GM18861 (cell line): Measurements from ENCODE around the gene MORN1.

ENCODE experiments used
- ATAC-seq: cut with Tn5 transposase; IDR thresholded peaks from one replicate; pipeline ENCODE4 v1.9.1; 2021; ENCODE audit not compliant: unreplicated experiment

The MORN1 gene

DNA sequence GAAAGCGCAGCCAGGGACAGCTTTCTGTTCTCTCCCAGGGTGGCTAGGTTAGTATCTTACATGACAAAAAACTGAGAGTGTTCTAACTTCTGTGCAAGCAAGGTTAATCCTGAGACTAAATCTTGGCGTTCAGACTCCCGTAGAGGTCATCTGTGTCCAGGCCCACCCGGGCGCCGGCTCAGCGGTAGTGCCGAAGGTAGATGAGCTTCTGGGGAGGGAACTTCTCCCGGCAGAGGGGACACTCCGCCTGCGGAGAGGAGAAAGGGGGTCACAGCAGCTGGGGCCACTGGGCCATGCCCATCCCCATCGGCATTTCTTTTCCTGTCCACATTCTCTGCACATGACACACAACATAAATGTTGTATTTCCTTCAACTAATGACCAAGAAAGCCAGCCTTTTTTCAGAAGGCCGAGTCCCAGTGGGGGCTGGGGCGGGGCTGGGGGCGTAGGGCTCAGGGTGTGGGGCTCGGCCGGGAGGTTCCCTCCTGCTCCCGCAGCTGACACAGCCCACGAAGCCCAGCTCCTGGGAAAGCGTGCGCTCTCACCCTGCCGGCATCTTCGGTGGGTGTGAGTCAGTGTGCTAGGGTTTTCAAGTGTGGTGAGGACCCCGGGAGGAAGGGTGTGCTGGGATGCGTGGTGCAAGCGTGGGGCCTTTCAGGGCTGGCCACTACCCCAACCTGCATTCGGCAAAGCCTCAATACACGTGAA is 14.4 kb upstream of the MORN1 start:
- no peak for ATAC-seq

DNA sequence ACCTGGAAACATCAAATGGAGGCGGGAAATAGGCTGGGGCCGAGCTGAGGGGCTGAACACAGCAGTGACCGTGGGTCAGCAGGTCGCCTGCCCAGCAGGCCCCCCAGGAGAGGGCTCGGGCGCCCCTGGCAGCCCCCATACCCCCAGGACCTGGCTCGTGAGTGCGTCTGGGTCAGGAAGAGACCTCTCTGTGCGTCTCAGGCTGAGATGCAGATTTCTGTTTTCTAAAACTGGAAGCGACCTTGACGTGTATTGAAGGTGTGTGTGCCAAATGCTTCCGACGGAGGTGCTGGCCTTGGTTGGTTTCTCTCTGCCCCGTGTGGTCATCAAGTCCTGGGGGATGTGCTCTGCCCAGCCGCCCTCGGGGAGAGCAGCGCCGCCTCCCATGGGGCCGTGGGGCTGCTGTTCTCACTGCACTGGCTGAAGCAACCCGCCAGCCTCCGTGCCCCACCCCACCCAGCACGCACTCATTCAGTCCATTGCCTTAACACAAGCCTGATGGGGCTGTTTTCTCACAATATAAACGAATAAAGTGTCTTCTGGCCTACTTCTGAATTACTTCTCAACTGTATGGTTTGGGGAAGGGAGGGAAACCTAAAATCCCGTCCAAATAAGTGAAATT is 13.6 kb upstream of the MORN1 start:
- ATAC-seq = no peak

DNA sequence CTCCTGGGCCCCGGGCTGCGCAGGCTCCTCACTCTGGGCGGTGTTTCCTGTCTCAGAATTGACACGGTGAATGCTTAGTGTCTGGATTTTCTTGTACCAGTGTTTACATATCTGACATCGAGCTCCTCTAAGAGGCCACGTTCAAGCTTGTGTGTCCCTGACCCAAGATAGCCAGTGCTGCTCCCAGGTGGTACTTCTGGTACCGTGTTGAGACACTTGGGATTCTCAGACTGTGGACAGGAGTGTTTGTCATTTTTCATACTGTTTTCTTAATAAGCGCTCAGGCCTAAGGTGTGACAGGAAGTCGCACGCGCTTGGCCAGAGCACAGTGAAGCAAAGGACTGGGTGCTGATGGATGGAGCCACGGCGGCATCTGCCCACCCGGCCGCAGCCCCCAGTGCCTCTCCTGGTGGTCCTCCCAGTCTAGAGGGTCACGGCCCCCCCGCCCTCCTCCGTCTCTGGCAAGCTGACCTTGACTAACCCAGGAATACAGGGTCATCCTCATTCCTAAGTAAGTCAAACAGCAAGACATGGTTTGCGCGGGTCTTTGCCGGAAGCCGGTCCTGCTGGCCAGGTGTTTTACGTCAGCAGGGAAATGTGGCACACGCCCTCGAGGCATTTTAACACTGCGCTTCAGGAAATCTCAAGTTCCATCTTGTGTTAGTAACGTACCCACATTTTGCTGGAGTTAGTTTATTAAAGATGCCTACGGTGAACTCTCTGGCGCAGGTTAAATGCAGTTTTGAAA is 13.0 kb upstream of the MORN1 start:
- ATAC-seq = no peak

- no peak for ATAC-seq
Observed at GRCh38 chr1:2403273-2403672, 11.9 kb upstream of the MORN1 start.

DNA sequence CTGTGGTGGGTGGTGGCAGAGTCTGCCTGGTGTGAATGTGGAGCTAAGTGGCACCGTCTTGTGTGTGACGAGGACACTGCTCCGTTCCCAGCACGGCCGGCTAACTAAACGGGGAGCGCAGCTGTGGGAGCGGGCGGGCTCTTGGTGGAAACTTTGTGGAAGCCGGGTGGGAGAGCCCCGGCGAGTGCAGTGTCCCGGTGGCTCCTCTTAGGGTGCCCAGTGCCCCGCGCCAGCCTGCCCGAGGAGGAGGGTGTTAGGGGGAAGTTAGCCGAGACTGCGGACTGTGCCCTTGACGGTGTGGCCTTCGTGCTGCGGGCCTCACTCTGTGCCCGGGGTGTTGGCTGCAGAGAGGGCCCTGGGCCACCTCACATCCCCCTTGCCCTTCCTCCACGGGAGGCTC is 11.1 kb upstream of the MORN1 start:
- no peak for ATAC-seq

- ATAC-seq = no peak
Observed at GRCh38 chr1:2400950-2401649, 9.7 kb upstream of the MORN1 start.

- no peak for ATAC-seq
Observed at GRCh38 chr1:2400576-2400909, 9.2 kb upstream of the MORN1 start.

GRCh38 chr1:2399890-2400575 is 8.7 kb upstream of the MORN1 start:
- no peak for ATAC-seq

DNA sequence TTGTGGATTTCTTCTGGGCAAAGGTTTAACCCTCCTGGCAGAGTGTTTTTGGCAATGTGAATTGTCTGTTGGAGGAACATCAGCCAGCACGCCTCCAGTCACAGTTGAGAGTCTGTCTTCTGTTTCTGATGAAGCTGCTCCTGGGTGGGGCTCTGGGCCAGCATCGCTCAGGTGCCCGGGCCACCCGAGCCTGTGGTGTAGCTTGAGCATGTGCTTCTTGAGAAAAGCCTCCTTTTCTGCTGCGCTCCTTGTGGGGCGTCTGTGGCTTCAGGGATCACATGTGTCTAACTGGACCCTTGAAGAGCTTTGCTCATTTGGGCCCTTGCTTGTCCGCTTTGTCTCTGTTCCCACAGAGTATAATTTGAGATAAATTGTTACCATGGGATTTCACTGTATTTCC is 7.5 kb upstream of the MORN1 start:
- no peak for ATAC-seq

GRCh38 chr1:2397007-2397679 is 5.8 kb upstream of the MORN1 start:
- ATAC-seq = no peak

DNA sequence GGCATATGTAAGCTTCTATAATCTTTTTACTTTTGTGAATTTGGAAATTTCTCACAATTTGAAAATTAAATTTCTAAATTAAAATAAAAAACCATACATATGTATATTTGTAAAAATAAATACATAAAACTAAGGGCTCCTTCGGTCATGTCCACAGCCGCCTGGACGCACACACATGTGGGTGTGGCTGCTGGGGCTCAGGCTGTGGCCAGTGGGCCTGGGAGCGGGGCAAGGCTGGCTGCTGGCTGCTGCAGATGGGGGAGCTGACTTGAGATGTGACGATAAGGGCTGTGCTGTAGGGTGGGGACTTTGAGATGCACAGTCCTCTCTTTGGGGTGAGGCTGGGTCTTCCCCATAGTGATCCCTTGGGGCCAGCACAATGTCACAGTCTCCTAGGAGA is 5.1 kb upstream of the MORN1 start:
- no peak for ATAC-seq

DNA sequence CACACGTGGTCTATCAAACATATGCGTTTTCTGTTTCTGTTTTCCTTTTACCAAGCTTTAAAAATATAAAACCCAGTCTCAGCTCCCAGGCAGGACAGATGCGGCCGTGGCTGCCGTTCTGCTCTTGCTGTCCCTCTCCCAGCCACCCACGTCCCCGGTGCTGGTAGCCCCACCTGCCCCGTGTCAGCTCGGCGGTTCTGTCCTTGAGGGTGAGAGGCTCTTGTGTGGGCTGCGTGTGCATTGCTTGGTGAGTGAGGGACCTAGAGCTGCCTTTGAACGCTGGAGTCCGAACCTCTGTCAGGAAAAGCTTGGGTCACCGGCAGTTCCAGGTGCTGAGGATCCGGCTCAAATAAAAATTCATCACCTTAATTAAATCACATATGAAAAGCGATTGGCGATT is 4.7 kb upstream of the MORN1 start:
- ATAC-seq = no peak

DNA sequence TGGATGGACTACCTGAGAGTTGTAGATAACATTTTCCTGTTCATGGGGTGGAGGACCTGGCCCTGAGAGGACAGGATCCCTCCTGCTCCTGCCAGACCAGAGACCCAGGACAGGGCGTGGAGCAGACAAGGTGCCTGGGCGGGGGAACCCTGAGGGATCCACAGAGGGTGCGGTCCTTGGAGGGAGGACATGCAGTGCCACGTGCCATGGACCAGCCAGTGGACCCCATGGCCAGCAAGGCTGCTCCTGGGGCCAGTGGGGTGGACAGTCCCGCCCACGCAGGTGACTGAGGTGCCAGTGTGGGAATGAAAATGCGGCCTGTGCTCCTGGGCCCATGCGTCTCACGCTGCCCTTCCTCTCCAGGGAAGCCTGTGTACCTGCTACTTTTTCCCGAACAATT is 3.9 kb upstream of the MORN1 start:
- ATAC-seq = no peak

DNA sequence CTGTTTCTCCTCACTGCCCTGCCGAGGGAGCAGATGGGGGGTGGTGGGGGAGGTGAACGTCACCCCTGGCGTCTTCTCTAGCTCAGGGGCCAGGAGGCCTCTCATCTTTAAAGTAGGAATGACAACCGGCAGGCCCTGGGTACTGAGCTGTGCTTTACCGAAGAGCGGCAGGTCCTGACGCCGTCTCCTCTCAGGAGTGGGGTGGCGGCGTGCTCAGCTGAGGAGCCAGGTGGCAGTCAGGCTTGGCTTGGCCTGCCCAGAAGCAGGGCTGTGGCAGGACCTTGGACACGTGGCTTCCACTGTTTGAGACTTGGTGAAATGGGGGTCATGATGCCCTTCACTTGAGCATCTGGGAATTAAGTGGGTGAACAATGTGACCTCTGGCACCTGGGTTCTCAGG is 3.4 kb upstream of the MORN1 start:
- no peak for ATAC-seq

DNA sequence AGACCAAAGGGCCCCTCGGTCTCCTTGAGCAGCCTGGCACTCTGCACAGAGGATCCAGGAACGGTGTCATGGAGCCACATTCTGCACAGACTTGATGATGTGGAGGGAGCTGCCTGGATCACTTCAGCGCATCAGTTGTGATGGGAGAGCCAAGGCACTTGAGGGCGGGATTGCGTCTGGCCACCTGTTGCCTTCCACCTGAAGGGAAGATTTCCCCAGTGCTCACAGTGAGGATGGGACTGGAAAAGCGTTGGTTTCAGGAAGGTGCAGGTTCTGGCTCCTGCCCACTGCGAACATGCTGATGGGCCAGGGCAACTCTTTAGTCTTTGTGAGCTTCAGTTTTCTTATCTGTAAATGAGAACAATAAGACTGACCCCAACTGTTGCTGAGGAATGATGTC is 2.9 kb upstream of the MORN1 start:
- ATAC-seq = no peak

DNA sequence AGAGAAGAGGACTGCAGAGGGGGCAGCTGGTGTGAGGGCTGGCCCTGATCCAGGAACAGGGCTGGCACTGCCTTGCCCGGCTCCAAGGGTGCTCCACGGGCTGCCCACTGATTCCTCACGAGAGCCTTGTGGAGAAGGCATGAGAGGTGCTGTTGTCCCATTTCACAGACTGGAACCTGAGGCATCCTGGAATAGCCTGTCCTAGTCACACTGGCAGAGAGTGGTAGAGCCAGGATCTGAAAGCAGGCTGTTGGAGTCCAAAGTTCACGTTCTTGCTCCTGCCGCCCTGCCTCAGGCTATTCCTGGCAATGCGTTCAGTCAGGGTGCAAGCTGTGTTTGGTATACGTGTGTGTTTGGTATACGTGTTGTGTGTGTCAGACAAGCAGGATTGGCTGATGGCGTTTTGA is 2.1 kb upstream of the MORN1 start:
- no peak for ATAC-seq

GRCh38 chr1:2392686-2393085 is 1.3 kb upstream of the MORN1 start:
- no peak for ATAC-seq

DNA sequence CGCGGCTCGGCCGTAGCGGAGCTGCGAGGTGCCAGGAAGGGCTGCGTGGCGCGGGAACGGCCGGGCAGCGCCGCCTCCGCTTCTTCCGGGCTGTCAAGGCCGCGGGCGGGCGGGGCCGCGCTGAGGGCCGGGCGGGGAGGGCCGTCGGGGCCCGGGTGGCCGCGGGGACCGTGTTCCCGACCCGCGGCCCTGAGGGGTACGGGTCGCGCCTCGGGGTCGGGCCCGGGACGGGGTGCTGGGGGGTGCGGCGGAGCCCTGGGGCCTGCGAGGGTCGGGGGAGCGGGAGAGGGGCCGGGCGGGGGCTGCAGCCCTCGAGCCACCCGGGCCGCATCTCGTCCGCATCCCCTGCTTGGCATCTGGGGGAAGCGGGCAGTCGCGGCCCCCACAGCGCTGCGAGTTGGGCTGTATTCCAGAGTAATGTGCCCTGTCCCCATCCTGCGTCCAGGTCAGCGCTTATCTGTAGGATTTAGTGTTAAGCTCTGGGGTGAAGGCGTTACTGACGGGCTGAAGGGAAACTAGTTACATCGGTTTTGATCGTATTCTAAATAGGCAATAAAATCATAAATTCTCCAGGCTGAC is 666 bp upstream of the MORN1 start:
- no peak for ATAC-seq

- ATAC-seq = no peak
Observed at GRCh38 chr1:2389644-2390043, 1.7 kb downstream of the MORN1 start.
